ENCODE measurements around the gene DRD5.

GRCh38 chr4:9812501-9813340 lies 31.3 kb downstream of the DRD5 start:
- TF ChIP-seq CTCF (IDR thresholded peaks at IDR 0.05) (no peak), POLR2AphosphoS5 (IDR thresholded peaks at IDR 0.05) (no peak)

Measured in gastroesophageal sphincter (tissue), 3 donors.